Esophagus muscularis mucosa (tissue), 4 donors: ENCODE measurements around the gene PSD4. TPM values are rescaled to one million over a fixed set of nuclear protein-coding genes. Genes with fewer than 3 reads are reported as not detected.

Source experiments
- DNase-seq: peaks from one replicate; pipeline ENCODE4 v3.0.0-alpha.2; 2017; ENCODE audit errors: extremely low spot score
- H3K27ac ChIP-seq, 4 donors: fragments of 200-600 bp; sonication (generic); replicated peaks in 1 of 4; 1 replicate in 3 of 4; 2 replicates in 1 of 4; pipeline ENCODE4 v1.5.1; 2016 to 2019; ENCODE audit warnings: mild to moderate bottlenecking in 1 of 4
- H3K27me3 ChIP-seq, 4 donors: fragments of 200-600 bp; sonication (generic); one replicate each; pipeline versions ENCODE4 v1.5.1 to v1.6.0; 2016 to 2019
- H3K36me3 ChIP-seq, 4 donors: fragments of 200-600 bp; sonication (generic); one replicate each; pipeline ENCODE4 v1.5.1; 2016 to 2019
- H3K4me1 ChIP-seq, 4 donors: fragments of 200-600 bp; sonication (generic); one replicate each; pipeline ENCODE4 v1.5.1; 2016 to 2019
- H3K4me3 ChIP-seq, 4 donors: fragments of 200-600 bp; sonication (generic); 1 replicate in 2 of 4; 2 replicates in 2 of 4; pipeline ENCODE4 v1.5.1; 2016 to 2019; ENCODE audit warnings: mild to moderate bottlenecking in 4 of 4, moderate library complexity in 1 of 4
- H3K9me3 ChIP-seq, 4 donors: fragments of 200-600 bp; sonication (generic); 1 replicate in 3 of 4; 2 replicates in 1 of 4; pipeline ENCODE4 v1.5.1; 2016 to 2019
- CTCF ChIP-seq, 3 experiments: fragments of 200-600 bp in 2 of 3; fragments of 450-650 bp in 1 of 3; sonication (generic) in 2 of 3; IDR thresholded peaks; one replicate each; pipeline ENCODE4 v1.5.1; 2017 to 2019; ENCODE audit warnings: antibody characterized with exemption in 3 of 3, mild to moderate bottlenecking in 2 of 3, moderate library complexity in 1 of 3
- EP300 ChIP-seq: sonication (generic); formaldehyde crosslinking; IDR thresholded peaks from one replicate; pipeline ENCODE4 v1.6.1; 2017; ENCODE audit warnings: antibody characterized with exemption
- POLR2A ChIP-seq: fragments of 450-650 bp; IDR thresholded peaks from one replicate; pipeline ENCODE4 v1.6.1; 2017; ENCODE audit warnings: antibody characterized with exemption, moderate library complexity, mild to moderate bottlenecking, low read depth
- POLR2AphosphoS5 ChIP-seq, 2 donors: sonication (generic); formaldehyde crosslinking; IDR thresholded peaks; one replicate each; pipeline ENCODE4 v1.6.1; 2017; ENCODE audit warnings: antibody characterized with exemption in 2 of 2
- WGBS: methylation state at CpG from one replicate; pipeline ENCODE4 v1.1.5; 2018; 5-methylcytosine and 5-hydroxymethylcytosine counted together
- intact Hi-C: fragments of 100-400 bp; cut with DNase I; formaldehyde crosslinking; loops from one replicate; pipeline ENCODE4 v1.15.1; 2023
- total RNA-seq, 4 donors: library from RNA; depleted of rRNA; stranded (reverse); fragments of >200 nt; gene quantifications; one replicate each; pipeline versions ENCODE4 v1.1.0 to v1.2.1, GENCODE V29; 2016

PSD4 gene
- total RNA-seq, 4 donors from 2014 or later = 3.1 to 4.6 (median 3.6) TPM

GRCh38 chr2:113236367-113237159, 62.8 kb downstream of the PSD4 start:
- Histone ChIP-seq H3K36me3 (no peaks in the 10 kb centered on the region), H3K27me3 (no peaks in the 10 kb centered on the region), H3K4me3 (peak overlapping the region; percentile 53 to 60 (median 56)), H3K9me3 (no peaks in the 10 kb centered on the region), H3K27ac (peak overlapping the region; percentile 13 to 76 (median 74)), H3K4me1 (peaks cover 23 to 45% (median 37%) of the 10 kb centered on the region in 4 donors)
- TF ChIP-seq POLR2A (no peak), EP300 (no peak), POLR2AphosphoS5 (IDR thresholded peaks at IDR 0.05) (no peak), CTCF (IDR thresholded peaks at IDR 0.05) (no peak)
- WGBS = 89% methylated on average over 20 of the region's 38 CpGs
- DNase-seq = no peak
- intact Hi-C loops = no loop called here

- intact Hi-C loops = no loop called here
- TF ChIP-seq POLR2A (no peak), POLR2AphosphoS5 (IDR thresholded peaks at IDR 0.05) (no peak), EP300 (no peak), CTCF (IDR thresholded peaks at IDR 0.05) (no peak)
- 88% methylated on average over 9 of the region's 9 CpGs for WGBS
- no peaks in the 10 kb centered on the region for H3K9me3 ChIP-seq
- DNase-seq = no peak
- peaks cover 27 to 51% (median 42%) of the 10 kb centered on the region in 4 donors for H3K4me1 ChIP-seq
- peak overlapping the region in 2 of 4 donors; percentile 20 to 73 for H3K27ac ChIP-seq
- H3K36me3 ChIP-seq = no peaks in the 10 kb centered on the region
- H3K4me3 ChIP-seq = no peak overlapping the region
- no peaks in the 10 kb centered on the region for H3K27me3 ChIP-seq
These were observed 63.9 kb downstream of the PSD4 start for GRCh38 chr2:113237604-113238160.

- Histone ChIP-seq H3K9me3 (no peaks in the 10 kb centered on the region), H3K27ac (peak overlapping the region; percentile 74 to 81 (median 76)), H3K4me3 (no peak overlapping the region), H3K36me3 (no peaks in the 10 kb centered on the region), H3K4me1 (peaks cover 27 to 51% (median 42%) of the 10 kb centered on the region in 4 donors), H3K27me3 (no peaks in the 10 kb centered on the region)
- no peak for TF ChIP-seq CTCF (IDR thresholded peaks at IDR 0.05)
- TF ChIP-seq POLR2AphosphoS5 (IDR thresholded peaks at IDR 0.05) = no peak
- TF ChIP-seq EP300 = no peak
- no peak for TF ChIP-seq POLR2A
- 89% methylated on average over 9 of the region's 9 CpGs for WGBS
- intact Hi-C loops = no loop called here
- no peak for DNase-seq
These were observed 65.4 kb downstream of the PSD4 start for GRCh38 chr2:113238871-113239839.

GRCh38 chr2:113240150-113240914, 66.6 kb downstream of the PSD4 start:
- peak overlapping the region; percentile 74 to 81 (median 76) for H3K27ac ChIP-seq
- H3K4me1 ChIP-seq = peaks cover 27 to 51% (median 42%) of the 10 kb centered on the region in 4 donors
- 13% methylated on average over 15 of the region's 15 CpGs for WGBS
- intact Hi-C loops = no loop called here
- TF ChIP-seq POLR2AphosphoS5 (IDR thresholded peaks at IDR 0.05) (peak; percentile 68 to 69), POLR2A (no peak), CTCF (IDR thresholded peaks at IDR 0.05) (no peak), EP300 (no peak)
- H3K36me3 ChIP-seq = no peaks in the 10 kb centered on the region
- DNase-seq = no peak
- no peaks in the 10 kb centered on the region for H3K27me3 ChIP-seq
- peak overlapping the region in 1 of 4 donors; percentile 1 for H3K4me3 ChIP-seq
- no peaks in the 10 kb centered on the region for H3K9me3 ChIP-seq
